Measurements from ENCODE around the gene ANXA6.
A peak's percentile ranks its signal among the peaks of the same experiment; 100 is the strongest.

ANXA6 gene

GRCh38 chr5:151067632-151068432, 89.7 kb downstream of the ANXA6 start:
- no peak for DNase-seq

GRCh38 chr5:151066920-151067319, 90.7 kb downstream of the ANXA6 start:
- no peak for DNase-seq

GRCh38 chr5:151065609-151066008, 92.0 kb downstream of the ANXA6 start:
- DNase-seq, result no peak

- DNase-seq, result no peak
Observed at GRCh38 chr5:151064916-151065499, 92.6 kb downstream of the ANXA6 start.

GRCh38 chr5:151063142-151063989, 94.2 kb downstream of the ANXA6 start:
- DNase-seq, result no peak

GRCh38 chr5:151062405-151063141, 95.0 kb downstream of the ANXA6 start:
- DNase-seq, result no peak

- no peak for DNase-seq
Observed at GRCh38 chr5:151060742-151061141, 96.8 kb downstream of the ANXA6 start.

- DNase-seq, result peak in 1 of 51 donors; percentile 28
Observed at GRCh38 chr5:151058891-151059489, 98.6 kb downstream of the ANXA6 start.

- no peak for DNase-seq
Observed at GRCh38 chr5:151058301-151058700, 99.3 kb downstream of the ANXA6 start.

GRCh38 chr5:151056379-151057325, 100.9 kb downstream of the ANXA6 start:
- DNase-seq, result no peak

- no peak for DNase-seq
Observed at GRCh38 chr5:151055336-151055735, 102.2 kb downstream of the ANXA6 start.

GRCh38 chr5:151054709-151055108, 102.9 kb downstream of the ANXA6 start:
- DNase-seq, result no peak

- DNase-seq, result no peak
Observed at GRCh38 chr5:151053796-151054462, 103.7 kb downstream of the ANXA6 start.

- no peak for DNase-seq
Observed at GRCh38 chr5:151052836-151053235, 104.7 kb downstream of the ANXA6 start.

- DNase-seq, result no peak
Observed at GRCh38 chr5:151051931-151052608, 105.5 kb downstream of the ANXA6 start.

GRCh38 chr5:151051066-151051930, 106.3 kb downstream of the ANXA6 start:
- DNase-seq, result peak in 41 of 51 donors; percentile 4 to 77 (median 37)

Measured in hypothalamus (tissue), 51 donors.